D341Med (cell line): ENCODE results near the gene PHF12.
A peak's percentile ranks its signal among the peaks of the same experiment; 100 is the strongest.

ENCODE experiments used
- DNase-seq: peaks from one replicate; pipeline ENCODE4 v3.0.0; 2012; ENCODE audit warnings: low spot score

The PHF12 gene

GRCh38 chr17:28975031-28975430, 23.7 kb upstream of the PHF12 start:
- DNase-seq = no peak

- DNase-seq = no peak
Observed at GRCh38 chr17:28974451-28974850, 23.1 kb upstream of the PHF12 start.

DNA sequence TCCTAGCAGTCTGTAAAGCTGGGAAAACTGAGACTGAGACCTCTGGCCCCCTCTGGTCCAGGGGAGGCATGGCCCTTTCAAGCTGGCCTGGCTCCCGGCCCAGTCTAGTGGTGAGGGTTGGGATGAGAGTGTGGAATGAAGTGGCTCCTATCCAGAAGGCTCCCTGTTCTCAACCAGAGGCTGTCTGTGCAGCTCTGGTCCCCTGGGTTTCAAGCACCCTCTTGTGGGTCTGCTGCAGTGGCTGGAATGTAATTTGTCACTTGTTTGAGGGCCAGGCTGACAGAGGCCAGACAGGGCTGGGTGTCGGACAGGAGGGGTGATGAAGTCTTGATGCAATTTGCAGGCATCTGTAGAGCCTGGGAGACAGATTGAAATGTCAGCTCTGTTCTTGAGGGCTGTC, 22.1 kb upstream of the PHF12 start:
- DNase-seq = no peak

GRCh38 chr17:28972437-28972836, 21.1 kb upstream of the PHF12 start:
- peak; percentile 81 for DNase-seq

DNA sequence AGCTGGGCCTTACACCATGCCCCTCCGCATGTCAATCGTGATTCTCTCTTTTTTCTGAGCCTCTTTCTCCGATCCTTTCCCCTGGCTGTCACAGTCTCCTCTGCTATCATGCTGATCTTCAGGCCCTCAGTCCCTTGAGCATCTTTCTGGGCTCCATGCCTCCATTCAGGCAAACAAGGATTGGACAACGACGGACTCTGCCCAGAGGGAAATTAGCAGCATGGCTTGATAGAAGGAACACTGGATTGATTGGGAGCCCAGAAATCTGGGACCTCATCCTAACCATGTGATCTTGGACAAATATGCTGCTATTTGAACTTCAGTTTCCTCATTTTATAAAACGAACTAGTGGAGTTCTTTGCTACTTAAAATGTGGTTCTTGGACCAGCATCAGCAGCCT, 19.6 kb upstream of the PHF12 start:
- no peak for DNase-seq

DNA sequence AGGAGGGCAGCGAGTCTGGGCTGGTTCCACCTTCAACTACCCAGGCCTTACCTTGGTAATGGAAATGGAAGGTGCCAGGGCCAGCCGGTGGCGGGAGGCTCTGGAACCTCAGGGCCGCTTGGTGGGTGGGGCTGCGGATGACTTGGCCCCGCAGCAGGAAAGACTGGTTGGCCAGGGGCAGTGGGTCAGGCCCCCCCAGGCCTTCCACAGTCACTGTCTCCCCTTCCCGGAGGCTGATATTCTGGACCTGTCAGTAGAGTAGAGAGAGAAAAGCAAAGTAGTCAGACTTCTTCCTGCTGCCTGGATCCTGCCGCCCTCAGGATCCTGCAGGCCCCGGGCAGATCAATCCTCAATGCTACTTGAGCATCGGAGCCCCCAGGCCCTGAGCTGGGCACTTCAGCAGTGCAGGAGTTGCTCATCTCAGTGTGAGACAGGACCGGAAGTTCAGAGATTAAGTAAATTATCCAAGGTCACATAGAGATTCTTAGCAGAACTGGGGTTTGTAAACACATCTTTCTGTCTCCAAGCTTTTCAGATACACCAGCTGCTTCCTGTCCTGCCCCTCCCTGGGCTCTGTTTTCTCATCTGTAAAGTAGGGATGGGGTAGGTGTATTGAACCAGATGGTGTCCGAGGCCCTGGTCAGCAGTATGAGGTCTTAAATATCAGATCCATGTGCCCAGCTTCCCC, 18.5 kb upstream of the PHF12 start:
- DNase-seq = no peak

- no peak for DNase-seq
Observed at GRCh38 chr17:28968914-28969295, 17.6 kb upstream of the PHF12 start.

DNA sequence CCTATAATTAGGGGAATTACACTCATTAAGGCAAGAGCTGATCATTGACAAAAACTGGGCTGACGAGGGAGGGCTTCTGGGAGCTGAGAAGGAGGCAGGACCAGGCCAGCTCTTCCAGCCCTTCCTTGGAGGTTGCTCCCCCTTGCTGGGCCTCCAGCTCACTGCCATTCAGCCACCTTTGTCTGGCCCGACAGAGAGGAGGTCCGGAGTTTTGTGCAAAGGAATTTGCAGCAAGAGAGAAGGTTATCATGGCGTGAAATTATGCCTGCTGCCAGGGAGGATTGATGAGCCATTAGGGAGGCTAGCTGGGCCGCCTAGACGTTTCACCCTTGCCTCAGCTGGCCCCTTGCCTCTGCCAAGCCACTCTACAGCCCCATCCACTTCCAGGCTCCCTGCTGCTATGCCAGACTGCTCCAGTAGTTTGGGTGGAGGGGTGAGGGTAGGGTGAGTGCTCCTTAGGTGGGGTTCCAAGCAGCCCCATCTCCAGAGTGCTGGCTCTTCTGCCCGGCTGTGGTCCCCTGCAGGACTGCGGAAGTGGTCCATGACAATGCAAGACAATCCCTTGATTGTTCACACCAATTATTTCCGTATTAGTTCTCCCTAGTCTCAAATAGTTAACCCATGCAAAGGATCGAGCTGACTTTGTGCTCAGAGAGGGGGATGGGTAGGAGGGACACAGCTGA, 17.1 kb upstream of the PHF12 start:
- DNase-seq = peak; percentile 74

DNA sequence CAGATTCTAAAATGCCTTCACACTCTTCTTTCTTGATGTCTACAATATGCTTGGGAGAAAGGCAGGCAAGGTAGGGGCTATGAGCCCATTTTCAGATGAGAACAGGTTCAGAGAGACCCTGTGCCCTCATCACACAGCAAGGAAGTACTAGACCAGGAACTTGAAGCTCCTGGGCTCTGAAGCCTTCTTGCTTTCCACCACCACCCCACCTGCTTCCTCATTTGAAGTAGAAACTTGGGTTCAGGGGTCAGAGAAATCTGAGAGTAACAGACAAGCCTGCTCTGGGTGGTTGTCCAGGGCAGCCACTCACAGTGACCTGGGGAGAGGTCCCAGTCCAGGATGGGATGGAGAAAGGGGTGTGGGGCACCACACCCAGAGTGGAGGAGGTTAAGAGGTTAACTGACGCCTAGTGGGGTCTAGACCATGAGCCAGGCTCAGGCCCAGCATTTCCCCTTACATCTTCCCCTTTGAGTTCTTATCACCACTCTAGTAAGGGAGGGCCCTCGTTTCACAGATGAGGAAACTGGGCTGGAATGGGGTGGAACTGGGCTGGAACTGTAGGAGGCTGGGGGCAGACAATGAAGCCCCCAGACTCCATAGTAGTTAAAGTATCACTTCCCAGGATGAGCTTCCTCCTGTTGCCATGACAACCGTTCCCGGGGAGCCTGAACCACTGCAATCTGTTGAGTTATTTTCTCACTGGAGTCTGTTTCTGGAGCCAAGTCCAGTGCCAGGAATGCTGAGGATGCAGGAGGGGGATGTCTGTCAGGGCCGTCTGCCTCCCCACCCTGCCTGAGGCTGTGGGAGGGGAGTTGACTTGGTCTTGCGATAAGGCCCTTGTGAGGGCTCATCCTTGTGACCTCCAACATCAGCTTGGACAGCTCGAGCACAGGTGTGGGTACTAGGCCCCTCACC, 16.2 kb upstream of the PHF12 start:
- peak; percentile 72 for DNase-seq

DNA sequence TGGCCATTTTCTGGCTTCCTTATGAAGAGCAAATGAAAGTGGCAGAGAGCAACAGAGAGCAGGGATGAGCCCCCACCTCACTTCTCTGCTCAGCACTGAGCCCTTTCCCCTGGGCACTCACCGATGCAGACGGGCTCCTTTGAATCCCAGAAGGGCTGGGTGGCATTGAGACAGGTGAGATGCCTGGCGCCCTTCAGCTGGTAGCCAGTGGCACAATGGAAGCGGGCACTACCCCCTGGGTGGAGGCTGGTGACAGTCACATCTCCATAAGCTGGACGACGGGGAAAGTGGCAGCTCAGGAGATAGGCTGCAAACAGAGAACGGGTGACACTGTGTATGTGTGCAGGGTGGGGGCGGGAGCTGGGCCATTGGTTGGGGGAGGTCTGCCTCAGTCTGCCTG, 12.5 kb upstream of the PHF12 start:
- no peak for DNase-seq

- no peak for DNase-seq
Observed at GRCh38 chr17:28963055-28963611, 11.8 kb upstream of the PHF12 start.

GRCh38 chr17:28961391-28961790, 10.1 kb upstream of the PHF12 start:
- no peak for DNase-seq

DNA sequence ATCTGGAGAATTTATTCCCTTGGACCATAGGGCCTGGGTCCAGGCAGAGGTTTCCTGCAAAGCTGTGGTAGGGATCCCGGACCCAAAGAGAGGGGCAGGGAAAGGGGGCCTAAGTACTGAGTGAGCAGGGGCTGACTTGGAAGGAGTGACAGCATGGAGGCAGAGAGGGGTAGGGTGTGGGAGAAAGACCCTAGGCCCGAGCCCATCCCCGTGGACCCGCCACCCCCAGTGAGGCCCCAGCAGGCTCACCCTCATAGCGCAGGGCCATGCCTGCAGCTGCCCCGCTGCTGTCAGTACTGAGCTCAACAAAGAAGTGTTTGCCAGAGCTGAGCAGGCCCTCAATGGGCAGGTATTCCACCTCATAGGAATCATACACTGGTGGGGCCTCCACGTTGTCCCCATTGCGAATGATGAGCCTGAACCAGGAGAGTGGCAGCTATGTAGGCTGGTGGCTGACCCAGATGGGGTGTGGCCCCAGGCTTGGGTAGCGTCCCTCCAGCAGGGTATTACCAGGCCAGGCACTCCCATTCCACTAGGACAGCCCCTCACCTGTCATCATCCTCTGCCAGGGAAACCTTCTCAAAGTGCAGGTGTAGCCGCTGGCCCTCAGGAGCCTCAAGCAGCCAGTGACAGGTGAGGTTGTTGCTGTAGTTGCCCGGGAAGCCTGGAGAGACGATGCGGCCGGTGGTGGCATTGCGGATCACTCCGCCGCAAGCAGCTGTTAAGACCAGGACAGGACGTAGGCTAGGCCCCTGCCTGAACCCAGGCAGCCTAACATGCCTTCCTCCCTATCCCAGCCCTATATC, 9.1 kb upstream of the PHF12 start:
- no peak for DNase-seq

DNA sequence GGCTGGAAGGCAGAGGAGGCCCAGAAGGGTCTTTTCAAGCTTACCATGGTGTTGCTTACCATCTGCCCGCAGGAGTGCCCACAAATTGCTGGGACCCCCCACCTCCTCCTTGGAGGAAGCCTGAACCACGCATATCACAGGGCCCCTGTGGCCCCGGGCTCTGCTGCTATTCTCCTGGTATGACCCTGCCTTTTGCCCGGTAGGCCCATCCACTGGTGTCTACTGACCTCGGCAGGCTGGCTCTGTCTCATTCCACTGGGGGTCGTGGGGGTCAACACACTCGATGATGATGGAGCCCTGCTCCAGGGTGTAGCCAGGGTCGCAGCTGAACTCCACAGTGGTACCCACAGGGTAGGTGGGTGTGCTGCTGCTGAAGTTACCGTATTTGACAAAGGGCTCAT, 8.2 kb upstream of the PHF12 start:
- DNase-seq = no peak

DNA sequence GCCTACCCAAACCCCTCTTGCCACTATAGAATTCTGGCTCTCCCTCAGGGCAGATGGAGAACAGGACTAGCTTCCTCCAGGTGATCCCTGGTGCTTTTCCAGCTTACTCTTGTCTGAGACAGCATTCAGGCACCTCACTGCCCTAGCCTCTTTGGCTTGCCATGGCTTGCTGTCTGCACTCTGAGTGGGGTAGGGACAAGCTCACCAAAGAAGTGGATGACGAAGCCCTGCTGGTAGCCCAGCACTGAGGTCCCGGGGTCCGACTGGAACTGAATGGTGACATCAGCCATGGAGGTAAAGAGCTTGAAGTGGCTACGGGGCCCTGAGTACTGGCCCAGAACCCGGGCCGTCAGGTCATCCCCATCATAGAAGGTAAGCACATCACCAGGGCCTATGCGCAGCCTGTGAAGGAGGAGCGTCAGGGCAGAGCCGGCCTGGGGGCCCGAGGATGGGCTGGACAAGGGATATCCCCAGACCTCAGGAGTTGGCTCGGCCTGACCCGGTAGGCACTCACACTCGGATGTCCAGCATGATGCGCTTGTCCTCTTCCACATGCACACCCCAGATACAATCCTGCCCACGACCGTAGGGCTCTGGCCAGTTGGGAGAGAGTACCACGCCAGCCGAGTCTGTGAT, 7.6 kb upstream of the PHF12 start:
- DNase-seq = no peak

DNA sequence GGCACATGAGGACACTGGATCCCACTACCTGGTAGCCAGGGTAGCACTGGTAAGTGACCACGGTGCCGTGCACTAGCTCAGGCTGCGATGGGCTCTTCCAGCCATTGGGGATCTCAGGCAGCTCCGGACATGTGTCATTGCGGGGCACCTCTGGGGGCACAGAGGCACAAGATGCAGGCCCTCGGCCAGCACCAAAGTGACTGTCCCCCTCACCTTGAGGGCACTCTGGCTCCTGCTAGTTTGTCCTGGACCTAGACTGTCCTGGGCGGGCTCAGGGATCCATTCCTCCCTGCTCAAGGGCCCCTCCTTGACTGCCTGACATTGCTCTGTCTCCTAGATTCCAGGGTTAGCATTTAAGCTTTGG, 6.7 kb upstream of the PHF12 start:
- DNase-seq = no peak

- no peak for DNase-seq
Observed at GRCh38 chr17:28957277-28957991, 6.1 kb upstream of the PHF12 start.

GRCh38 chr17:28956861-28957260, 5.5 kb upstream of the PHF12 start:
- DNase-seq = peak; percentile 10

GRCh38 chr17:28956112-28956511, 4.8 kb upstream of the PHF12 start:
- DNase-seq = peak; percentile 6

- no peak for DNase-seq
Observed at GRCh38 chr17:28955408-28955807, 4.1 kb upstream of the PHF12 start.

DNA sequence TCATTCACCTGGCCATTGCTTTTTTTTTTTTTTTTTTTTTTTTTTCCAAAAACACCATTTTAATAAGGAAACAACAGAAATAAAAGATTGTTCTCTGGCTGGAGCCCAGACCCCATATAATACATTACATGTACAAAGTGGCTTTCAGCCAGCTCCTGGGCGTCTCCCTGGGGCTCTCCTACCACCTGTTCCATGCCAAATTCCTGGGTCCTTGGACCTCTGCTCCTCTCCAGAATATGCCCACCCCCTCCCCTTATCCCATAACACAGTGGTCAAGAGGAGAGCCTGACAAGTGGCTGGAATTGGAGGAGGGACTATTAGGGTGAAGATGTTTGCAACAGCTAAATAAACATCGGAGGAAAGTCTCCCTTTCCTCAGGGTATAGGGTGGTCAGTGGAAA, 3.6 kb upstream of the PHF12 start:
- DNase-seq = no peak
